ENCODE results near the gene KRTAP19-6.
"Not testable (repeated sequence)": the region's sequence is repeated elsewhere in the genome, so short reads cannot be mapped to it uniquely, and the experiment has no call there.

KRTAP19-6 gene, protein sequence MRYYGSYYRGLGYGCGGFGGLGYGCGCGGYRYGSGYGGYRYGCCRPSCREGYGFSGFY

DNA sequence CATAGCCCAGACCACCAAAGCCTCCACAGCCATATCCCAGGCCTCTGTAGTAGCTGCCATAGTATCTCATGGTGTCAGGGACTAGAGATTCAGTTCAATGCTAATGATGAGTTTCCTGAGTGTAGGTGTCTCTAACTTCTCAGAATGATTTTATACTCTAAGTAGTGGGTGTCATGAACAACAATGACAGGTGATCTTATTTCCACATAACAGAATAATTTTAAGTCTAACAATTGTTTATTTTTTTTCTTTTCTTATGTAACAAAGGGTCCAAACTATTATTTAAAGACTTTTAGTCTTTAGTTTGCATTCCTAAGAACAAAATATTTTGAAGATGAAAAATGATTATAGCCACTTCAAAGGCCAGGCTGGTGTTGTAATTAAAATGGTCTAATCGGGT is at the start of gene KRTAP19-6:
Gene KRTAP19-6, minus strand, starts transcription at position 101 of the 400 bp plus-strand sequence. Its CDS starts 31 bp downstream, at position 70.
- DNase-seq: no peak

DNA sequence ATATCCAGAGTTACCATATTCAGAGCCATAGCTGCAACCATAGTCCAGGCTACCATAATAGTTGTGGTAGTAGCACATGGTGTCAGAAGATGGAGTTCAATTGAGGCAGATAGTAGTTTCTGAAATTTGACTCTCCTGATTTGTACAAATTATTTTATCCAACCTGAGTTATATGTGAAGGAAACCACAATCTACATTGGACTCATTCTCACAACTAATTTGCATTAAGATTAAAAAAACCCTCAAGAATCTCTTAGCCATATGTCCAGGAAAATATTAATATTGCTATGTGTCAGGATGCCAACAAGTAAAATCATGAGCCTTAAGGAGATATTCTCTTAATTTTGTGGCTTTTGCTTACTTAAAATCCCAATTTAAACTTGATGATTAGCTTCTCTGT is 48.6 kb upstream of the KRTAP19-6 start, which contains the start of gene KRTAP22-2:
Gene KRTAP22-2, minus strand, starts transcription at position 101 of the 400 bp plus-strand sequence.
- no peak for DNase-seq

DNA sequence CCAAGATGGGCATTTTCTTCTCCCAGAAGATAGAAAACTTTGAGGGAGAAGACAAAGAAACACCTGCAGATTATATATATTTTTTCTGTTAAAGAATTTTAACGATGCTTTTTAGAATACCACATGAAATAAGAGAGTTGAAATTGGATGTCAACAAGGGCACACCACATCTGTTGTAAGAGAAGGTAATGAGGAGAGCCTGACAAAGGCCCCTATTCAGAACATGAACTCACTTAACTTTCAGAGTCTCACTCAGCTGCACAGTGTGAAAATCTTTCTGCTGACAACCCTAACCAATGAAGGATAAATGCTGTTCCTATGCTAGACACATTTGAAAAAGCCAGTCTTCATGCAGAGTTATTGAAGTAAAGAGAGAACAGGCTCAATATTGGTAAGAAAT is 41.2 kb upstream of the KRTAP19-6 start:
- no peak for DNase-seq

DNA sequence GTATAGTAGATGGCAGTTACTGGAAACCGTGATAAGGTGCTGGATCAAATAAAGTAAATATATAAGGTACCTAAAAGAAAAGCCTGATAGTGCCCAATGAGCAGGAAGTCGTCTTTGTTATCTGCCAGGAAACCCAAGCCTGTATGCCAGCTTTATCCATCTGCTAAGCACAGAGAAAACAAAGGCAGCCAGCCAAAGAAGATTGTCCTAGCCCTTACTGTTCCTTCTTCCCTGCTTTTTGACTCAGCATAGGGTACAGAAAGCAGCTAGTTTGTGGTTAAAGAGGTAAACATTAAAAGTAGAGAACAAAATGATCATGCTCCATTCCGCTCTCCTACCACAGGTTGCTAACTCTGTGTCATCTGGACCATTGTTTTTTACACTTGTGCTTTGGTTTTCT is 38.5 kb upstream of the KRTAP19-6 start:
- no peak for DNase-seq

DNA sequence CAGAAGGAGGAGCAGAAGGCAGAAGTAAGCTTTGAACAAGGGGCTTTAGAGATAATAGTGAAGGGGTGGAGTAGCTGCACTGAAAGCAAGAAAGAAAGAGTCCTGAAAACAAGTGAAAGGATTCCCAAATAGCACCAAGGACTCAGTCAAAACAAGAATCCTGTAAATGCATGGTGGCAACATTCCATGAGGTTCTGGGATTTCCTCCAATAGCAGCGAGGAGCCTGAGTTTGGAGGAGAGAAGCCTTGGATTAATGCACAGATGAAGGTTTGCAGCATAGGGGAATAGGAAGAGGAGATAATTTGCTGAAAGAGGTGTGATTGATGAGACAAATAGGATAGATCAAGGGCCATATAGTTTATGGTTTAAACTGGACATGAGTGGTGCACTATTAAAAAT is 37.7 kb upstream of the KRTAP19-6 start:
- DNase-seq: no peak

DNA sequence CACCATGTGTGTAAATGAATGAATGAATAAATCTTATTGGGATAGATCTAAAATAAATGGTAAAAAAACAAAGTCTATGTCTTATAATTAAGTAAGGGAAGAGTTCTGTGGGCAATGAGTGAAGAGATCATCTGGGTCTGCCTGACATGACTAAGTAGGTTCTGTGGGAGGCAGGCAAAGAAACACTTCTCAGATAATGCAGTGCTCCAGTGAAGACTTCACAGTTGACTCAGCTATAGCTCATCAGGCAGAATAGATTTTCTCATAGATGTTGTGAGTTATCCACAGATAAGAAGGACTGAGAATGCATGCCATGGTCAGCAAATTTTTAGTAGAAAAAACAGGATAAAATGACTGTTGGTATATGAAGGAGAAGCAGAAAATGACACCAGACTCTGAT is 36.1 kb upstream of the KRTAP19-6 start:
- no peak for DNase-seq

DNA sequence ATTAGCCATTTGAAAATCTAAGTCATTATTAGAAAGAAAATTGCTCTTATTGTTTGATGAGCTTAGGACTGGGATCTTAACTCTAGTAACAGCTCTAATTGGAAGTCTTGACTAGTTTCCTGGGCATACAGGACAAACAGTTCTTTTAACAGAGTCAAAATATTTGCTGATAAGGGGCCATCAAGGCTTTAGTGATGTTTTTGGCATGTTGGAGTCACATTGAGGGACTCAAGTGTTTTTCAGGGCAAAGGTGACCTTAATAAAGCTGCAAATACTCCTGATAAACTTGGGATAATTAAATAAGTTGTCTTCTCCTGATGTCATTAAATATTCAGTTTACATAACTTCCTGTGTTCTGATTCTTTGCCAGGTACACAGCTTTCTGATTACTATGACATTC is 26.0 kb upstream of the KRTAP19-6 start:
- DNase-seq: no peak

DNA sequence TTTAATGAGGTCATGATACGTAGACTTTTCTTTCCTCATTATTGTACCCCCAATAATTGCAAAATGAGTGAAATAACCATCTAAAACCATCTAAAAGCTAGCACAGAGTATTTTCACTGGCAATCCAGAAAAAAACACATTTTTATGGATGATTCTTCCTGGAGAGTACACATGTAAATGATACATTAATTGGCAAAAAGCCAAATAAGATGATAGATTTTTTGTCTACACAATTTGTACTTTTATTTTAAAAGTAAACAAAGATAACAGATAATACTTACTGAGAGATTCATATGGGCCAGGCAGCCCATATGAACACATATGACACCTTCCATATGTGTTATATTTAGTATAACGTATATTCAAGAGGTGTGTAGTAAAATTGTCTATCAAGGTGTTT is 22.0 kb upstream of the KRTAP19-6 start:
- no peak for DNase-seq

DNA sequence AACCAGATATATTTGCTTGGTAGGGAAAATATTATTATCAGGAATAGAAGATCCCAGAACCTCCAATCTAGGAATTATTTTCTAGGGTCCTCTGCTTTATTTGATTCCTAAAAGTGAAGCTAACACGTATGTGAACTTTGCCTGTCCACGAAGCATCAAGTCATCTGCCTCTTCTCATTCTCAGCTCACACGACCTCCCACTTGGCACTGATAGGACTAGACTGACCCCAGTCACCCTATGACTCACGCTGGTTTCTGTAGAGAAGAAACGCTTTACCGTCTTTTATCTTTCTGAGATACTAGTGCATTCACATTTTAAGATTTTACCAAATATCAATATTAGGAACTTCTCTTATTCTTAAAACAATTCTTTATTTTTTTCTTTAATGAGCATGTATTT is 21.4 kb upstream of the KRTAP19-6 start:
- DNase-seq: no peak

DNA sequence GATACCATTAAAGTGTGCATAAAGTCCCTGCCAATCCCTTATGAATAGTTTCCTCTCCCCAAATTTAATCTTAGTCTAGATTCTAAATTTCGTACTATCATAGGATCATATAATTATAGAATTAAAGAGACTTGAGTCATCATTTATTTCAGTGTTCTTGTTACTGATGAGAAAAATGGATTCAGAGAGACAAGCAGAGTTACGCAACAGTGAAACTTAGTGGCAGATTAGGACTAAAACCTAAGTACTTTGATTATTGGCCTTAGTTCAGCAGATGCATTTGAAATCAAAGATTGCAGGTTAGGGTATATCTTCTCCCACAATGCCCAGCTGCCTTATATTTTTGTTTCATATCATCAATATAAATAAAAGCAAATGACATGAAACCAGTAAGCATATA is 20.3 kb upstream of the KRTAP19-6 start:
- no peak for DNase-seq

DNA sequence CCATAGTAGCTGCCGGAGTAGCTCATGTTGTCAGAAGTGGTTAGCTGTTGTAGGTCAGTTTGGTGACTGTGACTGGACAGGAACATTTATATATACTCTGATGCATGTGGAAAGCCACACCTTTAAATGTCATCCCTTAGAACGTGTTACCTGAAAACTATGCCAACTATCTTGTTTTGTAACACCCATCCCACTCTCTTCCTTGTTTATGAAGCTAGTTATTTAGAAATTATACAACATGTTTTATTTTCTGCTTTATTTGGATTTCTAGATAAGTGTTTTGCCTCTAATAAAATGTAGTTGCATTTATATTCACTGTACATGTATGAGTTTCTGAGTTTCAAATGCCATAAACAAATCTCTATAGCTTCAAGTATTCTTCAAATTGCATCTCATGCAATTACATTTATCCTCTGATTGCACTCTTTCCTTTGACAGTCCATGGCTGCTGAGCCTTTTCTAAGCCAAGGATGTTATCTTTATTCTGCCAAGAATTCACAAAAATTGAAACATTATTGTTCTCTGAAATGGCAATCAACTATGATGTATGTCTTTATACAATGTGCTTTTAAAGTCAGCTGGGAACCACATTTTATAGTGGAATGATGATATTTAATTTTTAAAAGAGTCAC is 19.7 kb upstream of the KRTAP19-6 start, which contains the start of gene KRTAP19-7:
Gene KRTAP19-7, minus strand, starts transcription at position 51 of the 632 bp plus-strand sequence. Its CDS starts 25 bp downstream, at position 26.
- no peak for DNase-seq

DNA sequence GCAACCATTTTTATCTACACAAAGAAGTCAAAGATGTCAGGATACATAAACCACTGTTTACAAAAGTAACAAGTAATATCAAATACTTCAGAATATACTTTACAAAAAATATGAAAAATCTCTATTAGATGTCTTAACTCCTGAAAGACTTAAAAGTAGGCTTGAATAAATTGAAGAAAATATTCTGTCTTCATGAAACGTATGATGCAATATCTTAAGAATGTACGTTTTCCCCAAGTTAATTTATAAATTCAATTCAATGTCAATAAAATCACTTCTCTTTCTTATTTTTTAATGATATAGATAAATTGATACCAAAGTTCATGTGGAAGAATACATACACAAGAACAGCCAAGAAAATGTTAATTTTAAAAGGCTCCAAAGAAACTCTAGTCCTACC is 13.4 kb upstream of the KRTAP19-6 start:
- DNase-seq: no peak

DNA sequence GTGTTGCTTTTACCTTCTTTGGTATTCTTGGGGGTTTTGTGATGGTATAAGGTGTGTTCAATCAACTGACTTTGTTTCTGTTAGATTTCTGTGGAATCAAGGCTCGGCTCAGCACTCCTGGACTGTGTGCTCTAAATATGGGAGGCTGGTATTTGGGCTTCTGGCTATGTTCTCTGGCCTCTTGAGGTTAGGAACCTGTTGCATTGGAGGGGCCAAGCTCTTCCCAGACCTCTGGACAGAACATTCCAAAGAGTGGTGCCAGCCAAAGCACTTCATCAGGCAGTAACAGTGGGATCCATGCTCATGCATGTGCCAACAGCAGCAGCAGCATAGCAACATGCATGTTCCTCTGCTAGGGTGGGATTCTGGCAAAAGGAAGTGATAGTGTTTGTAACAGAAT is 11.1 kb upstream of the KRTAP19-6 start:
- DNase-seq: no peak

DNA sequence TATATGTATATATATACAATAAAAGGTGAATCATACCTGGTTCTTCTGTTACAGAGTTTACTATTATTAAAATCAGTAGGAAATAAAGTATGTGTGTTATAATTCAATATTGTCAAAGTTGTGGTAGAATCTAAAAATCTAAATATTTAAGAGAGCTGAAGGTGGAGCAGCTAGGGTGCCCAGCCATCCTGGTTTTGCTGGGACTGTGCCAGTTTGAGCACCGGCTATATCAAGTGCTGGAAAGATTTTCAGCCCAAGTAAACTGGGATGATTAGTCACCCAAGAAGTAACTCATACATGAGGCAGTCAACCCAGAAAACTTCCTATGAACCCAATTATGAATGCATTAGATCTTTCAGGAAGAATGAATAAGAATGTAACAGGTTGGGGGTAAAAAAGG is 22.8 kb downstream of the KRTAP19-6 start:
- DNase-seq: no peak

DNA sequence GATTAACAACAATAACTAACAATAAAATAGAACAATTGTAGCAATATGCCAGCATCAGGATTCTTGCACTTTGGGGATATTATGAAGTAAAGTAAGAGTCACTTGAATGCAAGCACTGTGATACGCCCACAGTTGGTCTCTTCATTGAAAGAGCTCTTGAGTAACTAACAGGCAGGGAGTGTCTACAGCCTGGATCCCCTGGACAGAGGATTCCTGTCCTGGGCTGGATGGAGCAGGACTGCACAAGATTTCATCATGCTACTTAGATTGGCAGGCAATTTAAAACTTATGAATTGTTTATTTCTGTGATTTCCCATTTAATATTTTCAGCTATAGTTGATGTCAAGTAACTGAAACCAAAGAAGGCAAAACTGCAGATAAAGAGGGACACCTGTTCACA is 26.0 kb downstream of the KRTAP19-6 start:
- DNase-seq: no peak

DNA sequence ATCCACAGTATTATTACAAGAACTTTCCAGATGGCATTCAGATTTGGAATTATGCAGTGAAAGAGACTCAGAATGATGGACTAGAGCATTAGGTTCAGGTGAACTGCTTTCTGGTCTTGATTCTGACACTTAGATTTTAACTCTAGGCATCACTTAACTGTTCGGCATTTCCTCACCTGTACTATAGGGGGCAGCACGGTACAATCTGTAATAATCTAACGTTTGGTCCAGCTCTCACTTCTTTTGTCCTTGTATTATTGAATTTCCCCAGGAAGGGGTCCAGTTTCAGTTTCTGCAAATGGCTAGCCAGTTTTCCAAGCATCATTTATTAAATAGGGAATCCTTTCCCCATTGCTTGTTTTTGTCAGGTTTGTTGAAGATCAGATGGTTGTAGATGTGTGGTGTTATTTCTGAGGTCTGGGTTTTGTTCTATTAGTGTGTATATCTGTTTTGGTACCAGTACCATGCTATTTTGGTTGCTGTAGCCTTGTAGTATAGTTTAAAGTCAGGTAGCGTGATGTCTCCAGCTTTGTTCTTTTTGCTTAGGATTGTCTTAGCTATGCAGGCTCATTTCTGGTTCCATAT is 36.0 kb downstream of the KRTAP19-6 start:
- DNase-seq: not testable (repeated sequence)

DNA sequence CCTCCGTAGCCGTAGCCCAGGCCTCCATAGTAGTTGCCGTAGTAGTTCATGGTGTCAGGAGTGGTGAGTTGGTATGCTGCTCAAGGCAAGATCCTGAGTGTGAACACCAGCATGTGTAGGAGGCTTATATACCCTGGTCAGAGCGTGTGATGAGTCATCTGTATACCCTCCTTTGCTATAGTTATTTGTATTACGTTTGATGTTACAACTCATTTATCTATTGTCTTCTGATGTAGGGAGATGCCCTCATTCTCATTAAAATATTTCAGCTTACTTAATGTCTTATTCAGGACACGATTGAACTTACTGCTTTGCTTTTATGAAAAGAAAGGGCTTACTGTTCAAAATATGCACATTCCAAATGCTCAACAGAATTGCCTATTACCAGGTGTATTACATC is 39.6 kb downstream of the KRTAP19-6 start, which contains the start of gene KRTAP19-5:
Gene KRTAP19-5, minus strand, starts transcription at position 101 of the 400 bp plus-strand sequence. Its CDS starts 51 bp downstream, at position 50.
- no peak for DNase-seq

DNA sequence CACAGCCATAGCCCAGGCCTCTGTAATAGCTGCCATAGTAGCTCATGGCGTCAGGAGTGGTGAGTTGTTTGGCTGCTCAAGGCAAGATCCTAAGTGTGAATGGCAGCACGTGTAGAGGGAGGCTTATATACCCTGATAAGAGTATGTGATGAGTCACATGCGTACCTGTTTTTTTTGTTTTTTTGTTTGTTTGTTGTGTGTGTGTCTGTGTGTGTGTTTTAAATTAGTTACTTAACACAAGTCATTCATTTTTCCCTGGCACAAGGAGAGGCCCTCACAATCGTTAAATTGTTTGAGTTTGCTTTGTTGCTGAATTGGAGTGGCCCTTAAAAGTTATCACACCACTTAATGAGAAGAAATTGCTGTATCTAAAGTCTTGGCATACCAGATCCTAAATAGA is 44.6 kb downstream of the KRTAP19-6 start, which contains the start of gene KRTAP19-4:
Gene KRTAP19-4, minus strand, starts transcription at position 101 of the 400 bp plus-strand sequence. Its CDS starts 55 bp downstream, at position 46.
- no peak for DNase-seq

DNA sequence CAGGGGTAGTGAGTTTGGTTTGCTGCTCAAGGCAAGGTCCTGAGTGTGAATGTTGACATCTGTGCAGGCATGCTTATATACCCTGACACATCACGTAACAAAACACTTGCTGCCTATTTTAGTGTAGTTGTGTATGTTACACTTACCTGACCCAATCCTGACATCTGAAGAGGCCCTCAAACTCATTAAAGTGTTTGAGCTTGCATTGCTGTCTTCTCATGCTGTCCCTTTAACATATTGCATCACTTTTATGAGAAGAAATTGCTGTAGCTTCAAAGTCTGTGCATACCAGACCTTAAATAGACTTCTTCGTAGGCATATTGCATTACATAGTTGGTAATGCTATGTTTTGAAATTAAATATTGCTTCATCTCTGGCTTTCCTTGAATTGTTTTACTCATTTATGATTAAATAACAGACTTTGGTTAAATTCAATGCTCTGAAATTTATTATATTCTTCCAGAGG is 49.7 kb downstream of the KRTAP19-6 start, which contains the start of gene KRTAP19-3:
Gene KRTAP19-3, minus strand, starts transcription at position 51 of the 466 bp plus-strand sequence. CDS start 56 bp downstream, outside the sequence.
- DNase-seq: no peak

Data from activated CD8-positive, alpha-beta memory T cell treated with anti-CD3 and anti-CD28 coated beads, Interleukin-2, amount 50 U/mL, for 48 hours (primary cell).